ENCODE results near the gene ZSCAN30. TPM values are rescaled to one million over a fixed set of nuclear protein-coding genes. Genes with fewer than 3 reads are reported as not detected.
A peak's percentile ranks its signal among the peaks of the same experiment; 100 is the strongest.
"Not testable (repeated sequence)": the region's sequence is repeated elsewhere in the genome, so short reads cannot be mapped to it uniquely, and the experiment has no call there.

ZSCAN30 gene
- total RNA-seq, 1 experiment from 2014 or later = 20.5 TPM

DNA sequence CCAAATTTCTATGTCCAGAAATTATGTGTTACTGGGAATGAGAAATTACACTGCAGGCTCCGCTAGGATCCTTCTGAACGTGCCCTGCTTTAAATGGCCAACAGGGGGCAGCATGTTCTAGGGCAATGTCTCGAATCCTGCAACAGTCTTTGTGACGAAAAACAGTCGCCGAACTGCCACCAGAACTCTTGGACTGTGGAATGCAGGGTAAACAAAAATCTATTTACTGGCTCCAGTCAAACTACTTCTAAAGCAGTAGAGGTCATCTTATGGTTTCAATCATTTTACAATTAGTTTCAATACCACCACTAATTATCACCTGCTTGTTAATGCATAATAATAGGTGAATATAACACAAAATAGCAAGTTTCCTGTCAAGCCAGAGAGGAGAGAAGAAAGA is 59.0 kb downstream of the ZSCAN30 start:
- BruUV-seq (replicated peaks) = no TSS peak
- intact Hi-C loops (cut with micrococcal nuclease) = loop anchor here (1.0 kb wide), 2 partner anchors 124 to 225 kb away; no protein-coding TSS in a partner anchor
- peak; percentile 82 for DNase-seq (ENCODE audit: unreplicated experiment)
- TF ChIP-seq, protein P1, sequence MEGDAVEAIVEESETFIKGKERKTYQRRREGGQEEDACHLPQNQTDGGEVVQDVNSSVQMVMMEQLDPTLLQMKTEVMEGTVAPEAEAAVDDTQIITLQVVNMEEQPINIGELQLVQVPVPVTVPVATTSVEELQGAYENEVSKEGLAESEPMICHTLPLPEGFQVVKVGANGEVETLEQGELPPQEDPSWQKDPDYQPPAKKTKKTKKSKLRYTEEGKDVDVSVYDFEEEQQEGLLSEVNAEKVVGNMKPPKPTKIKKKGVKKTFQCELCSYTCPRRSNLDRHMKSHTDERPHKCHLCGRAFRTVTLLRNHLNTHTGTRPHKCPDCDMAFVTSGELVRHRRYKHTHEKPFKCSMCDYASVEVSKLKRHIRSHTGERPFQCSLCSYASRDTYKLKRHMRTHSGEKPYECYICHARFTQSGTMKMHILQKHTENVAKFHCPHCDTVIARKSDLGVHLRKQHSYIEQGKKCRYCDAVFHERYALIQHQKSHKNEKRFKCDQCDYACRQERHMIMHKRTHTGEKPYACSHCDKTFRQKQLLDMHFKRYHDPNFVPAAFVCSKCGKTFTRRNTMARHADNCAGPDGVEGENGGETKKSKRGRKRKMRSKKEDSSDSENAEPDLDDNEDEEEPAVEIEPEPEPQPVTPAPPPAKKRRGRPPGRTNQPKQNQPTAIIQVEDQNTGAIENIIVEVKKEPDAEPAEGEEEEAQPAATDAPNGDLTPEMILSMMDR (IDR thresholded peaks at IDR 0.05; ENCODE audit: unreplicated experiment) = peak; percentile 83
- Mint-ChIP-seq H3K4me3 (ENCODE audit: unreplicated experiment) (peak overlapping the region; percentile 52), H3K27ac (ENCODE audit: low read depth, unreplicated experiment) (no peak overlapping the region), H3K27me3 (ENCODE audit: insufficient read depth, unreplicated experiment) (no peaks in the 10 kb centered on the region), H3K36me3 (ENCODE audit: insufficient read depth, unreplicated experiment) (no peaks in the 10 kb centered on the region), H3K4me1 (ENCODE audit: insufficient read depth, unreplicated experiment) (peaks cover 4% of the 10 kb centered on the region), H3K9me3 (ENCODE audit: unreplicated experiment) (no peaks in the 10 kb centered on the region)
- CTCF ChIA-PET = interaction anchor here (0.6 to 6.6 kb wide), 38 partner anchors 9 to 569 kb away, joined by 3 to 61 read pairs (median 3); partner anchors contain the start of genes ZNF24 and ZNF397
- POLR2A ChIA-PET = interaction anchor here (1.2 to 3.0 kb wide), 2 partner anchors 9 to 113 kb away, joined by 4 to 21 read pairs; partner anchors contain the start of genes ZNF24 and ZNF397

DNA sequence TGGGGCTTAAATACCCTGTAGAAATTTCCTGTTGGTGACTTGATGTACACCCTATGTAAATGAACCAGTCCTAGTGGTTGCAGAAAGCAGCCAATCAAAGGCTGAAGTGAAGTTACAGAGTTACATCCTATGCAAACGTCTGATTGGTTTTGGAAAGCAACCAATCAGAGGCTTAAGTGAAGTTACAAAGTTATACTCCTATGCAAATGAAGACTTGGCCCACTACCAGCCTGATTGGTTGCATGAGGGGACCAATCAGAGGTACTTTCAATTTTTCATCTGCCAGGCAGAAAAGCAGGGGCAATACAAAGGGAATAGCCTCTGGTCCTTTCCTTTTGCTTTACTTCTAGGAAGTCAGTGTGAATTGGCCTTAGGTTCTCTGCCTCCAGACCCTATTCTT is 62.8 kb downstream of the ZSCAN30 start:
- intact Hi-C loops (cut with micrococcal nuclease) = no loop called here
- no peak overlapping the region for H3K27ac Mint-ChIP-seq (ENCODE audit: low read depth, unreplicated experiment)

DNA sequence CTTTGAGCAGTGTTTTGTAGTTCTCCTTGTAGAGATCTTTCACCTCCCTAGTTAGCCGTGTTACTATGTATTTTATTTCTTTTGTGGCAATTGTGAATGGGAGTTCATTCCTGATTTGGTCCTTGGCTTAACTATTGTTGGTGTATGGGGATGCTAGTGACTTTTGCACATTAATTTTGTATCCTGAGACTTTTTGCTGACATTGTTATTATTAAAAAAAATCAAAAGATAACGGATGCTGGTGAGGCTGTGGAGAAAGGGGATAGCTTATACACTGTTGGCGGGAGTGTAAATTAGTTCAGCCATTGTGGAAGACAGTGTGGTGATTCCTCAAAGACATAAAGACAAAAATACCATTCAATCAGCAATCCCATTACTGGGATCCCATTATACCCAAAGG is 66.2 kb downstream of the ZSCAN30 start:
- POLR2A ChIA-PET = interaction anchor here (1.0 kb wide), 1 partner anchor 16 kb away, joined by 3 read pairs; the partner anchor contains the start of gene ZNF397
- H3K27ac Mint-ChIP-seq (ENCODE audit: low read depth, unreplicated experiment) = no peak overlapping the region
- no peaks in the 10 kb centered on the region for H3K27me3 Mint-ChIP-seq (ENCODE audit: insufficient read depth, unreplicated experiment)
- DNase-seq (ENCODE audit: unreplicated experiment) = no peak
- TF ChIP-seq, protein P1 (IDR thresholded peaks at IDR 0.05; ENCODE audit: unreplicated experiment) = no peak
- CTCF ChIA-PET = no interaction called here
- H3K36me3 Mint-ChIP-seq (ENCODE audit: insufficient read depth, unreplicated experiment) = no peaks in the 10 kb centered on the region
- no peaks in the 10 kb centered on the region for H3K9me3 Mint-ChIP-seq (ENCODE audit: unreplicated experiment)
- no TSS peak for BruUV-seq (replicated peaks)
- H3K4me3 Mint-ChIP-seq (ENCODE audit: unreplicated experiment) = no peak overlapping the region
- intact Hi-C loops (cut with micrococcal nuclease) = no loop called here
- H3K4me1 Mint-ChIP-seq (ENCODE audit: insufficient read depth, unreplicated experiment) = no peaks in the 10 kb centered on the region

More for the DNA sequence above, 62.8 kb downstream of the ZSCAN30 start:
- Mint-ChIP-seq H3K36me3 (ENCODE audit: insufficient read depth, unreplicated experiment) (no peaks in the 10 kb centered on the region), H3K4me3 (ENCODE audit: unreplicated experiment) (no peak overlapping the region), H3K9me3 (ENCODE audit: unreplicated experiment) (no peaks in the 10 kb centered on the region), H3K27me3 (ENCODE audit: insufficient read depth, unreplicated experiment) (no peaks in the 10 kb centered on the region), H3K4me1 (ENCODE audit: insufficient read depth, unreplicated experiment) (peaks cover 4% of the 10 kb centered on the region)
- ChIA-PET CTCF (no interaction called here), POLR2A (no interaction called here)
- no peak for DNase-seq (ENCODE audit: unreplicated experiment)
- TF ChIP-seq, protein P1 (IDR thresholded peaks at IDR 0.05; ENCODE audit: unreplicated experiment) = no peak
- BruUV-seq (replicated peaks) = no TSS peak

DNA sequence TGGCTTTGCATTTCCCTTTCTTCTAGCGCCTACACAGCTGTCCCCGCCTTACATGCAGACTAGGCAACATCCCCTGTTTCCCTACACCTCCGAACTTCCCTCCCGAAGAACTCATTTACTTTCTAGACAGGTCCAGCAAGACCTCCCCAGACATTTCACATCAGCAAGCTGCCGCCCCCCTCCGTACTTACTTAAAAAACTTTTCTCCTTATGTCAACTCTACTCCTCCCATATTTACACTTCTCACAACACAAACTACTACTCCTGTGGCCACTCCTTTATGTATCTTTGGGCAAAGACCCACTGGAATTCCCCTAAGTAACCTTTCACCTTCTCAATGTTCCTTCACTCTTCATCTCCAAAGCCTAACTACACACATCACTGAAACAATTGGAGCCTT is 69.6 kb downstream of the ZSCAN30 start:
- ChIA-PET CTCF (interaction anchor here (0.6 kb wide), 2 partner anchors 50 to 500 kb away, joined by 3 to 4 read pairs; no protein-coding TSS in a partner anchor), POLR2A (no interaction called here)
- DNase-seq (ENCODE audit: unreplicated experiment) = no peak
- Mint-ChIP-seq H3K4me1 (ENCODE audit: insufficient read depth, unreplicated experiment) (no peaks in the 10 kb centered on the region), H3K27me3 (ENCODE audit: insufficient read depth, unreplicated experiment) (peaks cover 15% of the 10 kb centered on the region), H3K9me3 (ENCODE audit: unreplicated experiment) (no peaks in the 10 kb centered on the region), H3K27ac (ENCODE audit: low read depth, unreplicated experiment) (no peak overlapping the region), H3K36me3 (ENCODE audit: insufficient read depth, unreplicated experiment) (no peaks in the 10 kb centered on the region), H3K4me3 (ENCODE audit: unreplicated experiment) (no peak overlapping the region)
- no TSS peak for BruUV-seq (replicated peaks)
- intact Hi-C loops (cut with micrococcal nuclease) = no loop called here
- TF ChIP-seq, protein P1 (IDR thresholded peaks at IDR 0.05; ENCODE audit: unreplicated experiment) = no peak

DNA sequence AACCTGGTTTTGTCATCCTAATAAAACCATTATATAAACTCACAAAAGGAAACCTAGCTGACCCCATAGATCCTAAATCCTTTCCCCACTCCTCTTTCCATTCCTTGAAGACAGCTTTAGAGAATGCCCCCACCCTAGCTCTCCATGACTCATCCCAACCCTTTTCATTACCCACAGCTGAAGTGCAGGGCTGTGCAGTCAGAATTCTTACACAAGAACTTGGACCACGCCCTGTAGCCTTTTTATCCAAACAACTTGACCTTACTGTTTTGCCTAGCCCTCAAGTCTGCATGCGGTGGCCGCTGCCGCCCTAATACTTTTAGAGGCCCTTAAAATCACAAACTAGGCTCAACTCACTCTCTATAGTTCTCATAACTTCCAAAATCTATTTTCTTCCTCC is 70.7 kb downstream of the ZSCAN30 start:
- POLR2A ChIA-PET; H3K27ac Mint-ChIP-seq (ENCODE audit: low read depth, unreplicated experiment); H3K4me3 Mint-ChIP-seq (ENCODE audit: unreplicated experiment); BruUV-seq (replicated peaks); H3K4me1 Mint-ChIP-seq (ENCODE audit: insufficient read depth, unreplicated experiment); intact Hi-C loops (cut with micrococcal nuclease); H3K36me3 Mint-ChIP-seq (ENCODE audit: insufficient read depth, unreplicated experiment); H3K9me3 Mint-ChIP-seq (ENCODE audit: unreplicated experiment): not testable (repeated sequence)
- H3K27me3 Mint-ChIP-seq (ENCODE audit: insufficient read depth, unreplicated experiment) = peaks cover 15% of the 10 kb centered on the region
- CTCF ChIA-PET = interaction anchor here (0.7 kb wide), 1 partner anchor 1502 kb away, joined by 3 read pairs; no protein-coding TSS in a partner anchor
- peak; percentile 53 for DNase-seq (ENCODE audit: unreplicated experiment)

DNA sequence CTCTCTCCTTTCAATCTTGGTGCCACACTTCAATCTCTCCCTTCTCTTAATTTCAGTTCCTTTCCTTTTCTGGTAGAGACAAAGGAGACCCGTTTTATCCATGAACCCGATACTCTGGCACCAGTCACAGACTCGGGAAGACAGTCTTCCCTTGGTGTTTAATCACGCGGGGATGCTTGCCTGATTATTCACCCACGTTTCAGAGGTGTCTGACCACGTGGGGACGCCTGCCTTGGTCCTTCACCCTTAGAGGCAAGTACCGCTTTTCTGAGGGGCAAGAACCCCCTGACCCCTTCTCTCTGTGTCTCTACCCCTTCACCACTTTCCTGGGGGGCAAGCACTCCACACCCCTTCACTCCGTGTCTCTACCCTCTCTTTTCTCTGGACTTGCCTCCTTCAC is 73.4 kb downstream of the ZSCAN30 start:
- intact Hi-C loops (cut with micrococcal nuclease); H3K36me3 Mint-ChIP-seq (ENCODE audit: insufficient read depth, unreplicated experiment); H3K9me3 Mint-ChIP-seq (ENCODE audit: unreplicated experiment); CTCF ChIA-PET; H3K4me3 Mint-ChIP-seq (ENCODE audit: unreplicated experiment); DNase-seq (ENCODE audit: unreplicated experiment); H3K27ac Mint-ChIP-seq (ENCODE audit: low read depth, unreplicated experiment); H3K4me1 Mint-ChIP-seq (ENCODE audit: insufficient read depth, unreplicated experiment); BruUV-seq (replicated peaks); POLR2A ChIA-PET: not testable (repeated sequence)
- H3K27me3 Mint-ChIP-seq (ENCODE audit: insufficient read depth, unreplicated experiment) = peaks cover 15% of the 10 kb centered on the region

All from MCF 10A (cell line).